H54 (cell line): ENCODE results near the gene PRKCA.
"Not testable (repeated sequence)": the region's sequence is repeated elsewhere in the genome, so short reads cannot be mapped to it uniquely, and the experiment has no call there.

Experiments used
- DNase-seq: peaks from one replicate; pipeline ENCODE4 v3.0.0; 2011; ENCODE audit warnings: low spot score, mixed read lengths; ENCODE audit not compliant: insufficient read length
- FAIRE-seq: peaks from 3 replicates; lab custom pipeline; 2011; peaks lifted over from hg19 to GRCh38; lab: Jason Lieb, UNC
- POLR2A ChIP-seq: IDR thresholded peaks from 2 replicates; pipeline ENCODE4 v1.6.1; 2011; ENCODE audit warnings: low read depth, mild to moderate bottlenecking, low read length

PRKCA gene

GRCh38 chr17:66276328-66276937 is 26.0 kb upstream of the PRKCA start:
- no peak for FAIRE-seq
- DNase-seq, result no peak
- TF ChIP-seq POLR2A, result no peak

- TF ChIP-seq POLR2A, result no peak
- FAIRE-seq (no peak), DNase-seq (no peak)
Measured at GRCh38 chr17:66277191-66277590, 25.2 kb upstream of the PRKCA start.

- no peak for TF ChIP-seq POLR2A
- FAIRE-seq (no peak), DNase-seq (no peak)
Measured at GRCh38 chr17:66281661-66282369, 20.6 kb upstream of the PRKCA start.

- no peak for TF ChIP-seq POLR2A
- FAIRE-seq (no peak), DNase-seq (no peak)
Measured at GRCh38 chr17:66283296-66283934, 19.0 kb upstream of the PRKCA start.

- DNase-seq (no peak), FAIRE-seq (no peak)
- no peak for TF ChIP-seq POLR2A
Measured at GRCh38 chr17:66283971-66284370, 18.4 kb upstream of the PRKCA start.

GRCh38 chr17:66285149-66285548 is 17.3 kb upstream of the PRKCA start:
- FAIRE-seq, result no peak

GRCh38 chr17:66287911-66288310 is 14.5 kb upstream of the PRKCA start:
- DNase-seq, result no peak
- FAIRE-seq, result no peak
- TF ChIP-seq POLR2A, result no peak

More at GRCh38 chr17:66285149-66285548, 17.3 kb upstream of the PRKCA start:
- TF ChIP-seq POLR2A, result no peak
- no peak for DNase-seq

- no peak for TF ChIP-seq POLR2A
- DNase-seq (no peak), FAIRE-seq (no peak)
Measured at GRCh38 chr17:66290101-66290722, 12.2 kb upstream of the PRKCA start.

- DNase-seq, result no peak
- TF ChIP-seq POLR2A, result no peak
- no peak for FAIRE-seq
Measured at GRCh38 chr17:66292353-66292752, 10.1 kb upstream of the PRKCA start.

GRCh38 chr17:66296289-66296725 is 6.1 kb upstream of the PRKCA start:
- FAIRE-seq (no peak), DNase-seq (no peak)

GRCh38 chr17:66297443-66297842 is 5.0 kb upstream of the PRKCA start:
- FAIRE-seq, DNase-seq: not testable (repeated sequence)

More at GRCh38 chr17:66296289-66296725, 6.1 kb upstream of the PRKCA start:
- TF ChIP-seq POLR2A, result no peak

GRCh38 chr17:66299711-66300110 is 2.7 kb upstream of the PRKCA start:
- TF ChIP-seq POLR2A, result no peak
- no peak for DNase-seq
- no peak for FAIRE-seq

- FAIRE-seq, result no peak
- DNase-seq, result no peak
Measured at GRCh38 chr17:66300956-66301355, 1.5 kb upstream of the PRKCA start.

GRCh38 chr17:66301367-66301863 is 998 bp upstream of the PRKCA start:
- no peak for TF ChIP-seq POLR2A
- FAIRE-seq, result no peak

More at GRCh38 chr17:66300956-66301355, 1.5 kb upstream of the PRKCA start:
- TF ChIP-seq POLR2A, result no peak

More at GRCh38 chr17:66301367-66301863, 998 bp upstream of the PRKCA start:
- no peak for DNase-seq
